HAP-1 (cell line): ENCODE results near the gene FOXO3.

Experiments used
- DNase-seq, 2 experiments: peaks; one replicate each; pipeline ENCODE4 v3.0.0-alpha.2; 2016 to 2020; ENCODE audit warnings: low spot score in 2 of 2
- H3K27me3 ChIP-seq: fragments of 250-450 bp; sonication (Bioruptor Pico); 2 replicates; pipeline ENCODE4 v1.5.1; 2020; ENCODE audit warnings: low read depth, mild to moderate bottlenecking, moderate library complexity
- H3K36me3 ChIP-seq: fragments of 250-450 bp; sonication (Bioruptor Pico); replicated peaks from 2 replicates; pipeline ENCODE4 v1.5.1; 2020; ENCODE audit warnings: mild to moderate bottlenecking
- H3K4me1 ChIP-seq: fragments of 250-450 bp; sonication (Bioruptor Pico); 2 replicates; pipeline ENCODE4 v1.5.1; 2020; ENCODE audit warnings: mild to moderate bottlenecking
- H3K4me3 ChIP-seq: fragments of 250-450 bp; sonication (Bioruptor Pico); 2 replicates; pipeline ENCODE4 v1.5.1; 2020; ENCODE audit warnings: mild to moderate bottlenecking, moderate library complexity
- H3K9me3 ChIP-seq: fragments of 250-450 bp; sonication (Bioruptor Pico); 2 replicates; pipeline ENCODE4 v1.5.1; 2020; ENCODE audit warnings: mild to moderate bottlenecking, moderate library complexity
- in situ Hi-C: fragments of 300-500 bp; cut with MboI; formaldehyde crosslinking; loops from 3 replicates; pipeline ENCODE4 v1.14.3; 2020; ENCODE audit warnings: low sequenced_read_pairs, inconsistent platforms, mixed read lengths

Gene FOXO3

DNA sequence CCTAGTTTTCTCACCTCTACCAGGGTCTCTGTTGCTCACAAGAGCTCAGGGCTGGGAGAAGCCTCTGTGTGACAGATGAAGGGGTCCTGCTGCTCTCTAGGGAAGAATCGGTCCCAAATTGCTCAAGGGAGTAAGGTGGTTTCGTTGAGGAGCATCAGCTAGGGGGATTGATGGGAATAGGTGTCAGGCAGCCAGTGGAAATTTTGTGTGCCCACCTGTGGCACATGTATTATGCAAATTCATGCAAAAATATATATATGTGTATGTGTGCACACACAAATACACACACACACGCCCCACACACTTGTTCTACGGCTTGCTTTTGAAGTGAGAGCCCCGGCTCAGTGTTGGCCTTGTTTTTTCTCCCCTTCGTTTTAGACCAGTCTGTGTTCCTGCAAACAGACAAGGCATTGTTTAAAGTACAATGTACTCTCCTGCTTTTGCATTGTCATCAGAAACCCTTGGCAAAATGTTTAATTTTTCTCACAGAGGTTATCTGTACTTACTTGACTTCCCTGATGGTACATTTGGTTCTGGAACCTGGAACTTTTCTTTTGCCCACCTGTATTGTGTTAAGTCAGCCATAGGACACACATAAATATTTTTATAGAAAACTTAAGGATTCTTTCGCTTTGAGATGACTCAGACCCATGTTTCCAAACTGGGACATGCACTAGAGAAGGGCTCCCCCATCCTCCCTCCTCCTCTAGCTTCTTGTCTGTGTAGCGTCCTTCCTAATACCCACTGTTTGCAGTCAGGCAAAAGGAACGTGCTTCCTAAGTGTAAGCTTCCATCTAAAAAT lies 26.7 kb downstream of the FOXO3 start:
- no peak for DNase-seq
- Histone ChIP-seq H3K4me3 (no peak overlapping the region), H3K27me3 (no peaks in the 10 kb centered on the region), H3K9me3 (no peaks in the 10 kb centered on the region), H3K4me1 (peaks cover 33% of the 10 kb centered on the region), H3K36me3 (no peaks in the 10 kb centered on the region)
- in situ Hi-C loops = no loop called here

DNA sequence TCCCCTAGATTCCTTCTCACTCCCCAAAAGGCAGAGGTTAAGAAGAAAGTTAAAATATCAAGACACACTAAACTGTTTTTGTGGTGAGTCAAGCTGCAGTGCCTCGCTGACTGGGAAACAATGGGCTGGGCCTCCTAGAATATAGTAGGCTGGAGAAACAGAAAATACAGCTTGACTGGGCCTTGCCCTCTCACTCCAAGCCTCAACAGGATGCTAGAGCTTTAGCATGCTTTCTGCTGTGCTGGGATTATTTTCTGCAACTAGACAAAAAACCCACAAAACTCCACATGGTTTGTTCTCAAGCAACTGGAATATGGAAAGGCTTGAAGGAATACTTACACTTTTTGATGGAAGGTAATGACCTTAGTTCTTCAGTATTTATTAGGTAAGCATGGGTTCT lies 27.9 kb downstream of the FOXO3 start:
- Histone ChIP-seq H3K4me1 (peaks cover 31% of the 10 kb centered on the region), H3K27me3 (no peaks in the 10 kb centered on the region), H3K9me3 (no peaks in the 10 kb centered on the region), H3K36me3 (no peaks in the 10 kb centered on the region), H3K4me3 (no peak overlapping the region)
- in situ Hi-C loops = no loop called here
- peak in 1 of 2 experiments; percentile 37 for DNase-seq

GRCh38 chr6:108589244-108589791 lies 28.6 kb downstream of the FOXO3 start:
- DNase-seq = peak; percentile 81 to 86
- Histone ChIP-seq H3K27me3 (no peaks in the 10 kb centered on the region), H3K9me3 (no peaks in the 10 kb centered on the region), H3K4me1 (peaks cover 31% of the 10 kb centered on the region), H3K4me3 (no peak overlapping the region), H3K36me3 (no peaks in the 10 kb centered on the region)
- in situ Hi-C loops = no loop called here

DNA sequence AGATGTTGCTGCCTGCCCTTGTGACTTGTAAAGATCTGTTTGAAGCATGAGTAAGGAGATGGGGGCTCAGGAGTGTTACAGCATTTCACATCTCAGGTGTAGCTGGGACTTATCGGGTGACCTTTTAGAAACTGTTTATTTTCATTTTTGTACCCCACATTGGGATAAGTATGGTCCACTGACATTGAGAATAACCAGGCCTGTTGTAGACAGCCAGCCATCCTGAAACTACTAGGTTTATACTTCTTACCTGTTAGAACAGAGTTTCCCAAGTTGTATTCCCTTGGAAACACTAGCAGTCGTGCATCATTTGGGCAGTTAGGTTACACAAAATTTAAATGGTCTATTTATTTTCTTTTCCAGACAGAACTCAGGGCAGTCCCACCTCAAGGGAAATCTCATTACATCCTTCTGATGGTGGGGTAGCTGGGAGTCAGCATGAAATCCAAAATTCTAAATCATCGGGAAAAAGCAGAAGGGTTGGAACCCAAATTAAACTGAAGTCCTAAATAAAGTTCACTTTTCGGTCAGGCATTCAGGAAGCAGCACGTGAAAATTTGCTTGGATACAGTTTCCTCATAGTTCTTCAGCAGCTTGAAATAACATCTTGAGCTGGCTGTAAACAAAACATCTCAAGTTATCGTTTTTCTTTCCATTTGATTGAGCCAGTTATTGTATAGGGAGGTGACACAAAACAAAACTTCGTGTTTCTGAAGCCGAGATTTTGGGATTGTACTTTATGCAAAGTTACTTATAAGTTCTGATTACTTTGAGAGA lies 30.5 kb downstream of the FOXO3 start:
- H3K36me3 ChIP-seq = no peaks in the 10 kb centered on the region
- H3K27me3 ChIP-seq = no peaks in the 10 kb centered on the region
- H3K9me3 ChIP-seq = no peaks in the 10 kb centered on the region
- in situ Hi-C loops = no loop called here
- H3K4me1 ChIP-seq = peaks cover 31% of the 10 kb centered on the region
- no peak for DNase-seq
- no peak overlapping the region for H3K4me3 ChIP-seq

DNA sequence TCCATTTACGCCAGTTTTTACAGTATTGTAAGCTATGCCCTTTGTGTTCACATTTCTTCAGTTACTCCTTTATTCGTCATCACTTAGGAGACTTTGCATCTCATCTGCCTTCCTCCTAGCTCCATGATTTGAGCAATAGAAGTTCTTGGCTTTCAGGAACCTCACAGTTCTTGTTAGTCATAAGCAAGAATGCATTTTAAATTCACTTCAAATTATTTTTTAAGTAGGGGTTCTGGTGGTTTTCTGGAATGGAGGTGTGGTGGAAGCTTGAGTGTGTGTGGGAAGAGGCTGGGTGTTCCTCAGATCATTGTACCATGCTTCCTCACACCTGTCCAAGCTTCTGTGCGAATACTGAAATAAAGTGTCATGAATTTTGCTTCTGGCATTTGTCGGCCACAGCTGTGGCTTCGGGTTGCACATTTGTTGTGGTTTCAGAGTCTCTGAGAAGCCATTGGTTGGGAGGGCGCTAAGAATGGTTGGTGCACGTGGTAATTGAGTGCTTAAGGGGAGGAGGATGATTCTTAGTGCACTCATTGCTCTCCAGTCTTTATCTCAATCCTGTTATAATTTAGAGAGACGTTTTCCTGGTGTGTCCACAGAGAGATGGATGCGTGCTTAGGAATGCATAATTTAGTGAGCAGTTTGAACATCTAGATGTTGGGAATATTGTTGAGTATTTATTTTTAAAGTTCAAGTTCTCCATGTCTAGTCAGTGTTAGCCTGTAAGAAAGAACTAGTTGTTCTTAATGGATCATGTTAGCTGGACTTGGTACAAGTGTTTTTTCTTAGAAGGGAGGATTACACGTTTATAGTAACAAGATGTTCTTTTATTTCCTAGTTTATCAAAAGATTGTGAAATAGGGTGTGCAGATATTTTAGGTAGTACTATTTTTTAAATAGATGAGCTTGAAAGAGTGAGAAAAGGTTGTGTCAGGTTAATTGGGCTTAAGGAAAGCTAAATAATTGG lies 31.9 kb downstream of the FOXO3 start:
- Histone ChIP-seq H3K9me3 (no peaks in the 10 kb centered on the region), H3K4me1 (peaks cover 24% of the 10 kb centered on the region), H3K4me3 (no peak overlapping the region), H3K27me3 (no peaks in the 10 kb centered on the region), H3K36me3 (no peaks in the 10 kb centered on the region)
- DNase-seq = peak in 1 of 2 experiments; percentile 34
- in situ Hi-C loops = no loop called here

DNA sequence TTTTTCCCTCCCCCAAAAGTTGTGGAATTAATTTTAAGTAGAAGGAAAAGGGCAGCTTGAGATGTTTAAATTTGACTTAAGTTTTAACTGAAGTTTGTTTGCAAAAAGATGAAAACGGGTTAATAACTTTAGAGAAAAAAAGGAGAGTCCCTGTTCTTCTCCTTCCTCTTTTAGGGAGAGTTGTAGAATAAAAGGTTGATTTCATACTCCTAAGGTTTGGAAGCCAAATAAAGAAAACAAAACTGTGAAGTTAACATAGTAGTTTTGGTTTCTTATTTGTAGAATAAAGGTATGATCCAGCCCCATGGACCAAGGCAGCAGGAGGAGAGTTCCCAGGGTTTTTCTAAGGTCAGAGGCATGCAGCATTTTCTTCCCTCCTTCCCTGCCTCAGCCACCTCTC lies 33.4 kb downstream of the FOXO3 start:
- no peaks in the 10 kb centered on the region for H3K9me3 ChIP-seq
- in situ Hi-C loops = no loop called here
- H3K4me1 ChIP-seq = peaks cover 9% of the 10 kb centered on the region
- no peaks in the 10 kb centered on the region for H3K36me3 ChIP-seq
- DNase-seq = no peak
- H3K27me3 ChIP-seq = no peaks in the 10 kb centered on the region
- no peak overlapping the region for H3K4me3 ChIP-seq

DNA sequence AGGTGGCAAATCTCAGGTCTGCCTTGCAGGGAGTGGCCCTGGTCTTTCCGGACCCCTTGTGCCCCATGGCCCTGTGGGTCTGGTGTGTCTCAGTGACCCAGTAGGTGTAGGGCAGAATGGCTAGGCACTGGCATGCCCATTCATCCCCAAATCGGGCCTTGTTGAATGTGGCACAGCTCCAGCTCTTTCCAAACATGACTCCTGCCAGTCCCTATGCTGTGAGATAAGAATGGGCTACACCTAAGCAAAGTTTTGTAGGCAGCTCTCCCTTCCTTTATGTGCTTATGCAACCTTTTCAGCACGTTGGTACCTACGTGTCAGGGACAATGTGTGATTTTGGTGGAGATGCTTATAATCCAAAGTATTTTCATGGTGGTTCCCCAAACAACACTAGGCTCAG lies 33.9 kb downstream of the FOXO3 start:
- Histone ChIP-seq H3K27me3 (no peaks in the 10 kb centered on the region), H3K36me3 (no peaks in the 10 kb centered on the region), H3K4me3 (no peak overlapping the region), H3K9me3 (no peaks in the 10 kb centered on the region), H3K4me1 (peaks cover 6% of the 10 kb centered on the region)
- no peak for DNase-seq
- in situ Hi-C loops = no loop called here

DNA sequence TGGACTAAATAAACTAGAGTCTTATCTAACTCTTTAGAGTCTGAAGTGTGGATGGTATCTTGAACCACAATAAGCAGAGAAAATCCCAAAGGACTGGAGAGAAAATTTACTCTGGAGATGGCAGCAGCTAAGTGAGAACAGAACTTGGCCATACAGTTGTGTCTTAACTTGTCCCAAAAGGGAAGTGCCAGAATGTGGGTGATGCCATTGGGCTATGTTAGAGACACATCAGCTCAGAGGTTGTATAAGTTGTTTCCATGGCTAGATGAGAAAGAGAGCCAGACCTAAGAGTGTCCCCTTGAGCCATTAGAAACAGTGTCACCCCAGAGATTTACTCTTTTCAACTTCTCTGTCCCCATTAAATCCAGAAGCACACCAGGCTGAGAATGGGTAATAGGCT lies 36.2 kb downstream of the FOXO3 start:
- H3K27me3 ChIP-seq = no peaks in the 10 kb centered on the region
- DNase-seq = no peak
- no peaks in the 10 kb centered on the region for H3K9me3 ChIP-seq
- in situ Hi-C loops = no loop called here
- H3K4me3 ChIP-seq = no peak overlapping the region
- H3K4me1 ChIP-seq = peaks cover 3% of the 10 kb centered on the region
- no peaks in the 10 kb centered on the region for H3K36me3 ChIP-seq

GRCh38 chr6:108597572-108598304 lies 37.0 kb downstream of the FOXO3 start:
- DNase-seq = no peak
- H3K4me3 ChIP-seq = no peak overlapping the region
- no peaks in the 10 kb centered on the region for H3K36me3 ChIP-seq
- H3K27me3 ChIP-seq = no peaks in the 10 kb centered on the region
- H3K9me3 ChIP-seq = no peaks in the 10 kb centered on the region
- peaks cover 3% of the 10 kb centered on the region for H3K4me1 ChIP-seq
- in situ Hi-C loops = no loop called here

- Histone ChIP-seq H3K27me3 (no peaks in the 10 kb centered on the region), H3K9me3 (no peaks in the 10 kb centered on the region), H3K4me1 (no peaks in the 10 kb centered on the region), H3K4me3 (no peak overlapping the region), H3K36me3 (no peaks in the 10 kb centered on the region)
- in situ Hi-C loops = no loop called here
- no peak for DNase-seq
Observed at GRCh38 chr6:108598305-108598863, 37.7 kb downstream of the FOXO3 start.

- Histone ChIP-seq H3K36me3 (no peaks in the 10 kb centered on the region), H3K4me3 (no peak overlapping the region), H3K9me3 (no peaks in the 10 kb centered on the region), H3K4me1 (peaks cover 25% of the 10 kb centered on the region), H3K27me3 (no peaks in the 10 kb centered on the region)
- no peak for DNase-seq
- in situ Hi-C loops = no loop called here
Observed at GRCh38 chr6:108604156-108604555, 43.4 kb downstream of the FOXO3 start.

DNA sequence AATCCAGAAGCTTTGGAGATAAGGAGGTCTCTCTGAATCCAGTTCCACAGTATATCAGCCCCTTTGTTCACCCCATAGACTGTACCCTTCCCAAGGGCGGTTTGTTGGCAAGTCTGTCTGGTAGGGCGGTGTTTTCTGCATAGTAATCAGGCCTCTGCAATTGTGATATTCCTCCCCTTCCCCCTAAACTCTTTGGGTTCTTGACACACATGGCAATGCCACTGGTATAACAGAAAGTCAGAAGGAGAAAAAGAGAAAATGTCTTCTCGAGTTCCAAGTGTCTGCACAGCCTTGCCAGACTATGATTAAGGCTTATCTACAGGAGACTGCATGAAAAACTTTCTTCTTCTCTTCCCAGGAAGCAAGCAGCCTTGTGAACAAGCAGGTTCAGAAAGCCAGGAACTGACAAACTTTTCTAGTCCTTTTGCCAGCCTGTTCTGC lies 45.6 kb downstream of the FOXO3 start:
- H3K27me3 ChIP-seq = no peaks in the 10 kb centered on the region
- H3K4me3 ChIP-seq = no peak overlapping the region
- no peak for DNase-seq
- H3K9me3 ChIP-seq = no peaks in the 10 kb centered on the region
- in situ Hi-C loops = no loop called here
- no peaks in the 10 kb centered on the region for H3K36me3 ChIP-seq
- H3K4me1 ChIP-seq = peaks cover 46% of the 10 kb centered on the region
